Ishikawa (cell line): ENCODE measurements around the gene GRID1.

Experiments used
- CEBPB ChIP-seq: IDR thresholded peaks from 2 replicates; pipeline ENCODE4 v1.6.1; 2012
- CREB1 ChIP-seq: IDR thresholded peaks from 2 replicates; pipeline ENCODE4 v1.6.1; 2012; ENCODE audit warnings: low read depth
- EGR1 ChIP-seq: IDR thresholded peaks from 2 replicates; pipeline ENCODE4 v1.6.1; 2012
- EP300 ChIP-seq: IDR thresholded peaks from 2 replicates; pipeline ENCODE4 v1.6.1; 2012; ENCODE audit warnings: borderline replicate concordance
- FOXM1 ChIP-seq: IDR thresholded peaks from 2 replicates; pipeline ENCODE4 v1.6.1; 2012; ENCODE audit warnings: low read depth, borderline replicate concordance
- MAX ChIP-seq: IDR thresholded peaks from 2 replicates; pipeline ENCODE4 v1.6.1; 2012
- NFIC ChIP-seq: IDR thresholded peaks from 2 replicates; pipeline ENCODE4 v1.6.1; 2012
- RAD21 ChIP-seq: IDR thresholded peaks from 2 replicates; pipeline ENCODE4 v1.6.1; 2012; ENCODE audit warnings: low read depth
- REST ChIP-seq: IDR thresholded peaks from 2 replicates; pipeline ENCODE4 v1.6.1; 2012; ENCODE audit warnings: low read depth, mild to moderate bottlenecking
- TAF1 ChIP-seq: IDR thresholded peaks from 2 replicates; pipeline ENCODE4 v1.6.1; 2012; ENCODE audit warnings: low read depth, mild to moderate bottlenecking
- TEAD4 ChIP-seq: IDR thresholded peaks from 2 replicates; pipeline ENCODE4 v1.6.1; 2012
- USF1 ChIP-seq: IDR thresholded peaks from 2 replicates; pipeline ENCODE4 v1.6.1; 2012
- YY1 ChIP-seq: IDR thresholded peaks from 2 replicates; pipeline ENCODE4 v1.6.1; 2012; ENCODE audit warnings: low read depth

GRCh38 chr10:86263209-86263608 is 103.4 kb downstream of the GRID1 start:
- TF ChIP-seq REST: no peak
- no peak for TF ChIP-seq RAD21
- TF ChIP-seq TAF1: no peak
- no peak for TF ChIP-seq EP300
- no peak for TF ChIP-seq CEBPB
- TF ChIP-seq USF1: no peak
- no peak for TF ChIP-seq TEAD4
- no peak for TF ChIP-seq YY1
- TF ChIP-seq MAX: no peak
- no peak for TF ChIP-seq EGR1
- no peak for TF ChIP-seq FOXM1
- no peak for TF ChIP-seq CREB1
- no peak for TF ChIP-seq NFIC
